Stimulated activated CD4-positive, alpha-beta T cell treated with anti-CD3 and anti-CD28 coated beads, Interleukin-15, amount 100 ng/mL, for 1 hour (primary cell): ENCODE data around the gene ATP5ME.
"Not testable (repeated sequence)": the region's sequence is repeated elsewhere in the genome, so short reads cannot be mapped to it uniquely, and the experiment has no call there.

Source experiments
- DNase-seq, 2 donors: peaks; one replicate each; pipeline ENCODE4 v3.0.0-alpha.2; 2020; ENCODE audit warnings: low read depth in 1 of 2, low spot score in 1 of 2

The ATP5ME gene

GRCh38 chr4:635851-636627 lies 38.0 kb downstream of the ATP5ME start:
- no peak for DNase-seq

- DNase-seq: not testable (repeated sequence)
Observed at GRCh38 chr4:635066-635835, 38.8 kb downstream of the ATP5ME start.

- DNase-seq: no peak
Observed at GRCh38 chr4:634599-634985, 39.5 kb downstream of the ATP5ME start.

GRCh38 chr4:633976-634598 lies 40.0 kb downstream of the ATP5ME start:
- no peak for DNase-seq

- DNase-seq: no peak
Observed at GRCh38 chr4:633406-633805, 40.7 kb downstream of the ATP5ME start.

- no peak for DNase-seq
Observed at GRCh38 chr4:632926-633325, 41.1 kb downstream of the ATP5ME start.

- no peak for DNase-seq
Observed at GRCh38 chr4:632196-632790, 41.8 kb downstream of the ATP5ME start.

GRCh38 chr4:630656-631055 lies 43.4 kb downstream of the ATP5ME start:
- no peak for DNase-seq

- no peak for DNase-seq
Observed at GRCh38 chr4:629915-630641, 44.0 kb downstream of the ATP5ME start.

- DNase-seq: no peak
Observed at GRCh38 chr4:629636-629914, 44.5 kb downstream of the ATP5ME start.

- no peak for DNase-seq
Observed at GRCh38 chr4:628821-629635, 45.0 kb downstream of the ATP5ME start.

- no peak for DNase-seq
Observed at GRCh38 chr4:628311-628741, 45.8 kb downstream of the ATP5ME start.

- no peak for DNase-seq
Observed at GRCh38 chr4:627347-628125, 46.5 kb downstream of the ATP5ME start.

GRCh38 chr4:626201-627091 lies 47.6 kb downstream of the ATP5ME start:
- DNase-seq: no peak

GRCh38 chr4:625631-626161 lies 48.4 kb downstream of the ATP5ME start:
- no peak for DNase-seq

- DNase-seq: no peak
Observed at GRCh38 chr4:624705-625590, 49.1 kb downstream of the ATP5ME start, which contains the start of gene PDE6B. PDE6B (plus strand) TSS chr4:625573; CDS start chr4:625627, 54 bp downstream.

- DNase-seq: no peak
Observed at GRCh38 chr4:623914-624566, 50.0 kb downstream of the ATP5ME start.
